Right lobe of liver (tissue), 6 donors: ENCODE results near the gene ZFC3H1. TPM values are rescaled to one million over a fixed set of nuclear protein-coding genes. Genes with fewer than 3 reads are reported as not detected.
A peak's percentile ranks its signal among the peaks of the same experiment; 100 is the strongest.

Experiments used
- ATAC-seq, 4 donors: fragments of 200-7000 bp; cut with Tn5 transposase; one replicate each; pipeline ENCODE4 v1.9.1; 2020; ENCODE audit warnings: mild to moderate bottlenecking in 4 of 4, moderate library complexity in 4 of 4
- DNase-seq, 3 donors: peaks; one replicate each; pipeline ENCODE4 v3.0.0-alpha.2; 2020
- H3K27ac ChIP-seq, 3 donors: fragments of 200-600 bp; one replicate each; pipeline ENCODE4 v1.8.0; 2022
- H3K27me3 ChIP-seq, 2 donors: fragments of 200-600 bp; one replicate each; pipeline ENCODE4 v1.8.0; 2022
- H3K36me3 ChIP-seq, 4 donors: fragments of 200-600 bp; sonication (generic) in 1 of 4; one replicate each; pipeline versions ENCODE4 v1.5.1 to v1.8.0; 2017 to 2022; ENCODE audit warnings: control low read depth in 1 of 4
- H3K4me1 ChIP-seq, 4 donors: fragments of 200-600 bp; sonication (generic) in 1 of 4; one replicate each; pipeline versions ENCODE4 v1.5.1 to v1.8.0; 2017 to 2022; ENCODE audit warnings: control low read depth in 1 of 4
- H3K4me3 ChIP-seq, 3 donors: fragments of 200-600 bp; one replicate each; pipeline ENCODE4 v1.8.0; 2022
- H3K9me3 ChIP-seq, 4 donors: fragments of 200-600 bp; sonication (generic) in 1 of 4; one replicate each; pipeline versions ENCODE4 v1.5.1 to v1.8.0; 2017 to 2022; ENCODE audit warnings: control low read depth in 1 of 4
- CTCF ChIP-seq, 4 donors: fragments of 200-600 bp in 3 of 4; fragments of 450-650 bp in 1 of 4; IDR thresholded peaks; one replicate each; pipeline versions ENCODE4 v1.5.1 to v1.8.0; 2016 to 2022; ENCODE audit warnings: antibody characterized with exemption in 4 of 4, mild to moderate bottlenecking in 2 of 4
- POLR2A ChIP-seq: fragments of 450-650 bp; IDR thresholded peaks from one replicate; pipeline ENCODE4 v1.6.1; 2017; ENCODE audit warnings: antibody characterized with exemption, mild to moderate bottlenecking
- WGBS: methylation state at CpG from one replicate; pipeline ENCODE4 v1.1.6; 2018; ENCODE audit warnings: low coverage, low lambda C conversion rate; ENCODE audit not compliant: insufficient coverage; ENCODE audit errors: missing lambda C conversion rate; 5-methylcytosine and 5-hydroxymethylcytosine counted together
- intact Hi-C, 2 donors: fragments of 100-400 bp; cut with DNase I; formaldehyde crosslinking; loops; one replicate each; pipeline versions ENCODE4 v1.11.2 to v1.14.1; 2022
- total RNA-seq, 6 experiments: library from RNA; depleted of rRNA in 2 of 6; stranded (reverse); fragments of >200 nt in 2 of 6; fragmentation: NEBNext Ultra II Directional in 3 of 6; extraction: Animal tissue kit (Norgen Biotek cat#: 25700) in 3 of 6; gene quantifications; one replicate each; pipeline versions ENCODE4 v1.1.0 to v1.2.4, GENCODE V29; 2016 to 2023
- donor health status: DM: no; HTN: yes; CAD: no.
- donor health status: DM: no; HTN: no; CAD: no.
- donor health status: DM: no; HTN: no; CAD: no.
- donor health status: DM: no; HTN: yes; CAD: no.
- donor health status: DM: no; HTN: yes; CAD: no.

Gene ZFC3H1
- total RNA-seq, 6 experiments from 2014 or later: 13.0 to 27.3 (median 19.1) TPM

- ATAC-seq (no peak), DNase-seq (no peak)
- H3K9me3 ChIP-seq: no peaks in the 10 kb centered on the region
- H3K36me3 ChIP-seq: peaks cover 0 to 1% (median under 1%) of the 10 kb centered on the region in 4 donors
- peaks cover 0 to 22% (median 9%) of the 10 kb centered on the region in 4 donors for H3K4me1 ChIP-seq
- H3K4me3 ChIP-seq: peak overlapping the region; percentile 76 to 86 (median 86)
- no peaks in the 10 kb centered on the region for H3K27me3 ChIP-seq
- intact Hi-C loops: no loop called here
- no peak for TF ChIP-seq CTCF (IDR thresholded peaks at IDR 0.05)
- no peak for TF ChIP-seq POLR2A
- H3K27ac ChIP-seq: peak overlapping the region; percentile 91 to 98 (median 92)
- WGBS: 13% methylated on average over 4 of the region's 4 CpGs
These were observed 1.4 kb upstream of the ZFC3H1 start for GRCh38 chr12:71665090-71665463.

GRCh38 chr12:71664411-71665089 is 902 bp upstream of the ZFC3H1 start:
- peak; percentile 23 to 52 (median 38) for ATAC-seq

GRCh38 chr12:71662849-71663560 is 643 bp downstream of the ZFC3H1 start:
- no peaks in the 10 kb centered on the region for H3K27me3 ChIP-seq
- no peaks in the 10 kb centered on the region for H3K9me3 ChIP-seq
- intact Hi-C loops: no loop called here
- DNase-seq: peak; percentile 64 to 77 (median 70)
- peak overlapping the region; percentile 76 to 86 (median 86) for H3K4me3 ChIP-seq
- ATAC-seq: peak; percentile 33 to 38 (median 38)
- H3K36me3 ChIP-seq: peaks cover 0 to 19% (median 16%) of the 10 kb centered on the region in 4 donors
- 2% methylated on average over 13 of the region's 53 CpGs for WGBS
- TF ChIP-seq POLR2A: no peak
- no peak for TF ChIP-seq CTCF (IDR thresholded peaks at IDR 0.05)
- H3K4me1 ChIP-seq: peaks cover 0 to 22% (median 9%) of the 10 kb centered on the region in 4 donors
- H3K27ac ChIP-seq: peak overlapping the region; percentile 91 to 98 (median 92)

More at GRCh38 chr12:71664411-71665089, 902 bp upstream of the ZFC3H1 start:
- H3K27ac ChIP-seq: peak overlapping the region; percentile 91 to 98 (median 92)
- no peak for DNase-seq
- WGBS: under 1% methylated on average over 19 of the region's 20 CpGs
- no peaks in the 10 kb centered on the region for H3K27me3 ChIP-seq
- no peaks in the 10 kb centered on the region for H3K9me3 ChIP-seq
- intact Hi-C loops: no loop called here
- H3K36me3 ChIP-seq: peaks cover 0 to 7% (median 6%) of the 10 kb centered on the region in 4 donors
- peaks cover 0 to 22% (median 9%) of the 10 kb centered on the region in 4 donors for H3K4me1 ChIP-seq
- H3K4me3 ChIP-seq: peak overlapping the region; percentile 76 to 86 (median 86)
- no peak for TF ChIP-seq CTCF (IDR thresholded peaks at IDR 0.05)
- no peak for TF ChIP-seq POLR2A

GRCh38 chr12:71661977-71662530 is 1.6 kb downstream of the ZFC3H1 start:
- TF ChIP-seq CTCF (IDR thresholded peaks at IDR 0.05) (no peak), POLR2A (no peak)
- peak overlapping the region; percentile 76 to 86 (median 86) for H3K4me3 ChIP-seq
- peak overlapping the region in 2 of 3 donors; percentile 91 to 92 for H3K27ac ChIP-seq
- DNase-seq (no peak), ATAC-seq (peak in 1 of 4 donors; percentile 2)
- peaks cover 0 to 27% (median 17%) of the 10 kb centered on the region in 4 donors for H3K36me3 ChIP-seq
- H3K9me3 ChIP-seq: no peaks in the 10 kb centered on the region
- 5% methylated on average over 8 of the region's 8 CpGs for WGBS
- H3K27me3 ChIP-seq: no peaks in the 10 kb centered on the region
- intact Hi-C loops: no loop called here
- H3K4me1 ChIP-seq: peaks cover 0 to 22% (median 9%) of the 10 kb centered on the region in 4 donors
